Epithelial cell of esophagus (primary cell): ENCODE measurements around the gene HAUS8.

Source experiments
- DNase-seq: peaks from one replicate; pipeline ENCODE4 v3.0.0; 2010; ENCODE audit warnings: low read depth
- H3K4me3 ChIP-seq: 2 replicates; pipeline ENCODE4 v1.5.1; 2011; ENCODE audit warnings: mild to moderate bottlenecking, low read length, control low read depth
- TF ChIP-seq, protein P1 (sequence below): IDR thresholded peaks from 2 replicates; pipeline ENCODE4 v1.5.1; 2011; ENCODE audit warnings: low read depth, mild to moderate bottlenecking, low read length, control low read depth, inconsistent platforms; ENCODE audit not compliant: insufficient read depth; ENCODE audit errors: missing control alignments

The HAUS8 gene

DNA sequence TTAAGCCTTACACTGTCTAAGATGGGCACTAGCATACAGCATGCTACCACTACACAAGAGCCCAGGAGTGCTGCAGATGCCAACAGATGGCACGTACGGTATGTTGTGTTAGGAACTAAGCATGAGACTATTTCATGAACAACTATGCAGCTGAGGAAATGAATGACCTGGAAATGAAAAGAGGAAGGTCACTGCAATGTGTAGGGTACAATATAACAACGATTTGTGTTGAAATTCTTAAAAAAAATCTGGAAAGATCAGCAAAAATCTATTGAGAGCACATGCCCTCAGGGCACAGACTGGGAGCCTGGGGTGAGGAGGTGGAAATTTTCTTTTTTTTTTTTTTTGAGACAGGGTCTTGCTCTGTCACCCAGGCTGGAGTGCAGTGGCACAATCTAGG lies 14.4 kb downstream of the HAUS8 start:
- H3K4me3 ChIP-seq: no peak overlapping the region
- TF ChIP-seq, protein P1, sequence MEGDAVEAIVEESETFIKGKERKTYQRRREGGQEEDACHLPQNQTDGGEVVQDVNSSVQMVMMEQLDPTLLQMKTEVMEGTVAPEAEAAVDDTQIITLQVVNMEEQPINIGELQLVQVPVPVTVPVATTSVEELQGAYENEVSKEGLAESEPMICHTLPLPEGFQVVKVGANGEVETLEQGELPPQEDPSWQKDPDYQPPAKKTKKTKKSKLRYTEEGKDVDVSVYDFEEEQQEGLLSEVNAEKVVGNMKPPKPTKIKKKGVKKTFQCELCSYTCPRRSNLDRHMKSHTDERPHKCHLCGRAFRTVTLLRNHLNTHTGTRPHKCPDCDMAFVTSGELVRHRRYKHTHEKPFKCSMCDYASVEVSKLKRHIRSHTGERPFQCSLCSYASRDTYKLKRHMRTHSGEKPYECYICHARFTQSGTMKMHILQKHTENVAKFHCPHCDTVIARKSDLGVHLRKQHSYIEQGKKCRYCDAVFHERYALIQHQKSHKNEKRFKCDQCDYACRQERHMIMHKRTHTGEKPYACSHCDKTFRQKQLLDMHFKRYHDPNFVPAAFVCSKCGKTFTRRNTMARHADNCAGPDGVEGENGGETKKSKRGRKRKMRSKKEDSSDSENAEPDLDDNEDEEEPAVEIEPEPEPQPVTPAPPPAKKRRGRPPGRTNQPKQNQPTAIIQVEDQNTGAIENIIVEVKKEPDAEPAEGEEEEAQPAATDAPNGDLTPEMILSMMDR: no peak
- no peak for DNase-seq

GRCh38 chr19:17058236-17058635 lies 17.0 kb downstream of the HAUS8 start:
- TF ChIP-seq, protein P1: no peak
- no peak overlapping the region for H3K4me3 ChIP-seq
- DNase-seq: peak; percentile 42

- H3K4me3 ChIP-seq: no peak overlapping the region
- TF ChIP-seq, protein P1: no peak
- DNase-seq: no peak
Observed at GRCh38 chr19:17055636-17056035, 19.6 kb downstream of the HAUS8 start.

- no peak overlapping the region for H3K4me3 ChIP-seq
- DNase-seq: no peak
- TF ChIP-seq, protein P1: no peak
Observed at GRCh38 chr19:17054746-17055145, 20.5 kb downstream of the HAUS8 start.

DNA sequence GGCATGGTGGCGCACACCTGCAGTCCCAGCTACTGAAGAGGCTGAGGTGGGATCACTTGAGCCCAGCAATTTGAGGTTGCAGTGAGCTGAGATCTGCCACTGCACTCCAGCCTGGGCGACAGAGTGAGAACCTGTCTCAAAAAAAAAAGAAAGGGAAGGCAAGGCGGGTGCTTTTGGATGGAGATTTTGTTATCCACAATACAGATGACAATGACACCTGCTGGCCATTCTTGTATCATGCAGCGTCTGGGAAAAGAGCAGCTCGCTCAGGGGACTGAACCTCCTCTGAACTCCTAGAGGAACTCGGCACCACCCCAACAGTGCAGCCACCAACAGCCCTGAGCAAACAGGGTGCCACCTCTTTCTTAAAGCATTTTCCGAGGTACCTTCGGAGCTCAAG lies 22.8 kb downstream of the HAUS8 start:
- H3K4me3 ChIP-seq: no peak overlapping the region
- TF ChIP-seq, protein P1: peak; percentile 65
- peak; percentile 62 for DNase-seq

DNA sequence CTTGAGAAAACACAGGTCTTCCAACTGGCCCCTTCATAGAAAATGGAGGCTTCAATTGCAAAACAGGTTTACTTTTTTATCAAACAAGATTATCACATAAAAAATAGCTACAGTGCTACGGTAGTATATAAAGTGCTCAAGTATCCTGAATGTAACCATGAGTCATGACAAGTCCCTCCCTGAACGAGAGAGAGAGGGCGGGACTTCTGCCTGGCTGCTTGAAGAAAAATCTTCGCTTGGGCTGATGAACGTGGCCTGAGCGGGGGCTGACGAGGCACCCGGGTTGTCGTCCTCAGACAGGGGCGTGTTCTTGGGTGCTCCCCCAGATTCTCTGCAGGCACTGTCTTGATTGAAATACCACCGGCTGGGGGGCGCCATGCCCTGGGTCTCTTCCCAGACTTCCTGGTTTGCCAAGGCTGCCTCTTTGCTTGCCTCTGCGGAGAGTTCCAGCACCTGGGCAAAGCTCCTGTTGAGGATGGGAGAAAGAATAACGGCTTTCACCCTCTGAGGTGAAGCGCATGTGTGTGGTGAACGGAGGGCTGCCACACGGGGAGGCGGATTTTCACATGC lies 25.5 kb downstream of the HAUS8 start:
- H3K4me3 ChIP-seq: no peak overlapping the region
- DNase-seq: peak; percentile 75
- TF ChIP-seq, protein P1: no peak

DNA sequence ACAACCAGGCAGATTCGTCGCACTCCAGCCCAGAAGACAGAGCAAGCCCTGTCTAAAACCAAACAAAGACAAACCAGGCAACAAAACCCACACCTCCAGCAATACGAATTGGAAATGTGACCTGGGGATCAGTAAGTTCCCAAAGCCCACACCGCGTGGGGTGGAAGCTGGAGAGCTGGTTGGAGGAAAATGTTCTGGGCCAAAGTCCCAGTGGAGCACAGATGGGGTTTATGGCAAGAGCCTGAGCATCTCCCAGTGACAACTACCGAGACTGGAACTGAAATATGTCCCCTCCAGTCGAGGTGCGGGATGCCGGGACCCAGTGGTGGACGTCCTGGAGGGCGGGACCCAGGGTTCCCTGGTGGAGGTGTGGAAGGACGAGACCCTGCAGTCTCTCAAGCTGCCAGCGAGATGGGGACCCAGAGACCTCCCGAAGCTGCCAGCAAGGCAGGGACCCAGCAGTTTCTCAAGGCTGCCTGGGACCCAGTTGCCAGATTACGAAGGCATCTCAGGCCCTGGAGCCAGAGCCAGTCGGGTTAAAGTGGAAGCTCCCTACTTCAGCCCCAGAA lies 26.3 kb downstream of the HAUS8 start:
- TF ChIP-seq, protein P1: no peak
- H3K4me3 ChIP-seq: no peak overlapping the region
- no peak for DNase-seq
